ENCODE results near the gene TRIM38. TPM values are rescaled to one million over a fixed set of nuclear protein-coding genes. Genes with fewer than 3 reads are reported as not detected.

Gene TRIM38
- total and polyA plus RNA-seq, 2 of the 13 experiments (the other 11 are each of a cell fraction or from before 2014, with no cell fraction given): 2.5 to 3.1 TPM

DNA sequence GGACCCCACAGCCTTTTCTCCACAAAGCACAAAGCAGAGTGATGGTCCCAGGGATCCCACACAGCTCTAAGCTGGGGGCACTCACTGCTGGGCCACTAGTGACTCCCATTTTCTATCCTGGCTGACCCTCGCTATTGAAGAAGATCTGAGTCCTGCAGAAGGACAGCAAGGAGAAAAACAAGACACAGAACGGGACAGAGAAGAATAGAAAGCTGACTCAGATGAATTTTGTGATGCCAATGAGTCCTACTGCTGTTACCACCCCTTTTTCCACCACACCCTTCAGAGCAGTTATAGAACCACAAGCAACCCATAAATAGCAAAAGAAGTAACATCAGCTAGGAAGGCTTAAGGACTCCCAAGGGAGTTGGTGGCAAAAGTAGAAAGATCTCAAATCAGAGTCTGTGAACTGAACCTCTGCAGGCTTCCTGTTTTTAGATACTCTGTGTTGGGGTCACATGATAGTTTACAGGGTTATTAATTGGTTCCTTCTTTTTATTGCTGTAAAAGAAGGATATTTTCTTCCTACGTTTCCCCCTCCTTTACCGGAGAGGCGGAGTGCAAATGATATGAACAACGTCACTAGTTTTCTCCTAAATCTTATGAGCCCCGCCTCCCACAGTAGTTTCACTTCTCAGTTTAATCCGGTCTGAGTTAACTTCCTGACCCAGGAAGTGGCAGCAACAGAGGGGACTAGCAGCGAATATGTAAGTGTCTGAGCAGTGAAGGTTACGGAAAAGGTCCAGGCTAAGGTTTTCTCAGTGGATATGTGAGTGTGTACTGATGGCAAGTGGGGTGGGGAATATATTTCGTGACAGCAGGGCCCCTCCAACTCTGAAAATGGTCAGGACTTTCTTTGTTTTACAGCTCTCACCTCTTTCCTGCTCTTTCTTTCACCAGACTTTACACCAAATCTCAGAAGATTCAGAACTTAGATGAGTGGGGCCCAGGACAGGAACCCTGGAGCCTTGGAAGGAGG lies at the start of gene TRIM38 (continued):
- TF ChIP-seq, protein P1, sequence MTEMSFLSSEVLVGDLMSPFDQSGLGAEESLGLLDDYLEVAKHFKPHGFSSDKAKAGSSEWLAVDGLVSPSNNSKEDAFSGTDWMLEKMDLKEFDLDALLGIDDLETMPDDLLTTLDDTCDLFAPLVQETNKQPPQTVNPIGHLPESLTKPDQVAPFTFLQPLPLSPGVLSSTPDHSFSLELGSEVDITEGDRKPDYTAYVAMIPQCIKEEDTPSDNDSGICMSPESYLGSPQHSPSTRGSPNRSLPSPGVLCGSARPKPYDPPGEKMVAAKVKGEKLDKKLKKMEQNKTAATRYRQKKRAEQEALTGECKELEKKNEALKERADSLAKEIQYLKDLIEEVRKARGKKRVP (CRISPR knock-in tag; IDR thresholded peaks at IDR 0.05): no peak
- peak; percentile 86 for TF ChIP-seq KAT8 (CRISPR knock-in tag; IDR thresholded peaks at IDR 0.05)
- 0 out of 2 replicates have a peak, but pooled peaks have one; percentile 24 for TF ChIP-seq KLF6 (CRISPR knock-in tag; IDR thresholded peaks at IDR 0.05)
- TF ChIP-seq ZNF749 (CRISPR knock-in tag; IDR thresholded peaks at IDR 0.05; ENCODE audit: borderline replicate concordance): peak; percentile 17; the same call in 1 of the 2 replicates
- TF ChIP-seq MYNN (CRISPR knock-in tag; IDR thresholded peaks at IDR 0.05; ENCODE audit: low read depth): no peak
- peak; percentile 50; the same call in 1 of the 2 replicates for TF ChIP-seq KMT2B (CRISPR knock-in tag; IDR thresholded peaks at IDR 0.05)
- TF ChIP-seq, protein P2, sequence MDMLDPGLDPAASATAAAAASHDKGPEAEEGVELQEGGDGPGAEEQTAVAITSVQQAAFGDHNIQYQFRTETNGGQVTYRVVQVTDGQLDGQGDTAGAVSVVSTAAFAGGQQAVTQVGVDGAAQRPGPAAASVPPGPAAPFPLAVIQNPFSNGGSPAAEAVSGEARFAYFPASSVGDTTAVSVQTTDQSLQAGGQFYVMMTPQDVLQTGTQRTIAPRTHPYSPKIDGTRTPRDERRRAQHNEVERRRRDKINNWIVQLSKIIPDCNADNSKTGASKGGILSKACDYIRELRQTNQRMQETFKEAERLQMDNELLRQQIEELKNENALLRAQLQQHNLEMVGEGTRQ (IDR thresholded peaks at IDR 0.05; ENCODE audit: low read depth, low read length): no peak
- TF ChIP-seq, protein P2 (CRISPR knock-in tag; IDR thresholded peaks at IDR 0.05; ENCODE audit: borderline replicate concordance): peak; percentile 36; the same call in 1 of the 2 replicates
- no peak for TF ChIP-seq ZNF660 (CRISPR knock-in tag; IDR thresholded peaks at IDR 0.05; ENCODE audit: borderline replicate concordance, low read depth)
- TF ChIP-seq ZBTB3 (CRISPR knock-in tag; IDR thresholded peaks at IDR 0.05; ENCODE audit: borderline replicate concordance, low read depth): 0 out of 2 replicates have a peak, but pooled peaks have one; percentile 23
- no peak for TF ChIP-seq TEAD2 (CRISPR knock-in tag; IDR thresholded peaks at IDR 0.05)
- TF ChIP-seq, protein P3, sequence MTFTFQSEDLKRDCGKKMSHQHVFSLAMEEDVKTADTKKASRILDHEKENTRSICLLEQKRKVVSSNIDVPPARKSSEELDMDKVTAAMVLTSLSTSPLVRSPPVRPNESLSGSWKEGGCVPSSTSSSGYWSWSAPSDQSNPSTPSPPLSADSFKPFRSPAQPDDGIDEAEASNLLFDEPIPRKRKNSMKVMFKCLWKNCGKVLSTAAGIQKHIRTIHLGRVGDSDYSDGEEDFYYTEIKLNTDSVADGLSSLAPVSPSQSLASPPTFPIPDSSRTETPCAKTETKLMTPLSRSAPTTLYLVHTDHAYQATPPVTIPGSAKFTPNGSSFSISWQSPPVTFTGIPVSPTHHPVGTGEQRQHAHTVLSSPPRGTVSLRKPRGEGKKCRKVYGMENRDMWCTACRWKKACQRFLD (CRISPR knock-in tag; IDR thresholded peaks at IDR 0.05; ENCODE audit: borderline replicate concordance): no peak
- TF ChIP-seq SYNCRIP (IDR thresholded peaks at IDR 0.05; ENCODE audit: insufficient read depth, low read depth, low read length): no peak
- 0 out of 2 replicates have a peak, but pooled peaks have one; percentile 18 for TF ChIP-seq RCOR2 (CRISPR knock-in tag; IDR thresholded peaks at IDR 0.05)
- no peak for TF ChIP-seq ZNF792 (CRISPR knock-in tag; IDR thresholded peaks at IDR 0.05)
- TF ChIP-seq MAFK (conservative IDR thresholded peaks at IDR 0.05 in 1 of 2, IDR thresholded peaks at IDR 0.05 in 1 of 2; ENCODE audit: low read length in 2 of 2): peak; percentile 42 to 71; a peak in 3 of 4 replicates
- TF ChIP-seq, protein P4, sequence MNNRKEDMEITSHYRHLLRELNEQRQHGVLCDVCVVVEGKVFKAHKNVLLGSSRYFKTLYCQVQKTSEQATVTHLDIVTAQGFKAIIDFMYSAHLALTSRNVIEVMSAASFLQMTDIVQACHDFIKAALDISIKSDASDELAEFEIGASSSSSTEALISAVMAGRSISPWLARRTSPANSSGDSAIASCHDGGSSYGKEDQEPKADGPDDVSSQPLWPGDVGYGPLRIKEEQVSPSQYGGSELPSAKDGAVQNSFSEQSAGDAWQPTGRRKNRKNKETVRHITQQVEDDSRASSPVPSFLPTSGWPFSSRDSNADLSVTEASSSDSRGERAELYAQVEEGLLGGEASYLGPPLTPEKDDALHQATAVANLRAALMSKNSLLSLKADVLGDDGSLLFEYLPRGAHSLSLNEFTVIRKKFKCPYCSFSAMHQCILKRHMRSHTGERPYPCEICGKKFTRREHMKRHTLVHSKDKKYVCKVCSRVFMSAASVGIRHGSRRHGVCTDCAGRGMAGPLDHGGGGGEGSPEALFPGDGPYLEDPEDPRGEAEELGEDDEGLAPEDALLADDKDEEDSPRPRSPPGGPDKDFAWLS (CRISPR knock-in tag; IDR thresholded peaks at IDR 0.05; ENCODE audit: borderline replicate concordance): no peak
- 0 out of 2 replicates have a peak, but pooled peaks have one; percentile 80 for TF ChIP-seq SMAD9 (CRISPR knock-in tag; IDR thresholded peaks at IDR 0.05)
- TF ChIP-seq POLR2A (IDR thresholded peaks at IDR 0.05; ENCODE audit: insufficient read depth in 1 of 2, low read depth in 2 of 2, low read length in 2 of 2): peak; percentile 68 to 73
- peak; percentile 60; the same call in 1 of the 2 replicates for TF ChIP-seq ZBTB20 (CRISPR knock-in tag; IDR thresholded peaks at IDR 0.05; ENCODE audit: borderline replicate concordance, low read depth)
- no peak for TF ChIP-seq NFRKB (IDR thresholded peaks at IDR 0.05)
- no peak for TF ChIP-seq TARDBP (CRISPR knock-in tag; IDR thresholded peaks at IDR 0.05)
- TF ChIP-seq SP4 (CRISPR knock-in tag; IDR thresholded peaks at IDR 0.05): peak; percentile 42; the same call in 1 of the 2 replicates
- TF ChIP-seq ERF (CRISPR knock-in tag; IDR thresholded peaks at IDR 0.05): peak; percentile 23; the same call in 1 of the 2 replicates
